GM18858 (cell line): Measurements from ENCODE around the gene CD4.

ENCODE experiments used
- ATAC-seq: cut with Tn5 transposase; IDR thresholded peaks from one replicate; pipeline ENCODE4 v1.9.1; 2021; ENCODE audit not compliant: unreplicated experiment

CD4 gene

DNA sequence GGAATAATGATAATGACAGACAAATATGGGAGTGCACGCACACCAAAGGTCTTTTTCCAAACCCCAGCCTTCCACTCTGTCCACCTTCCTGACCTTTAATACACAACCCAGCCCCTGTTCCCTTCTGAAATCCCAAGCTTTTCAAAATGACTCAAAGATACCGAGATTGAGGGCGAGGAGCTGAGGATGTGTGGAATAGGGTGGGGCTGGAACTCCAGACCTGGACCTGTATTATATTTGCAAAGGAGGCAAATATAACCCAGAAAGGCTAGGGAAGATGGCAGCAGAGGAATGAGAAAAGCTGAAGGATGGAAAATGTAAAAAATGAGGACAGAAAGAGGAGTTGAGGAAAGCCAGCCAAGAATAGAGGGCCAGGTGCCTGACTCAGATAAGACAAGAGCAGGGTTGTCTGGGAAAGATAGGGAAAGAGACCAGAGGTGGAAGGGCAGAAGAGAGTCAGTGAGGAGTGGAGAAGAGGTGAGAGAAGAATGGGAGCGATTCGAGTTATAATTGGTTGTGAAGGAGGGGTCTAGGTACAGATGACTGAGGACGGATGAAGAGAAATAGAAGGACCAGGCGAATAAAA, 24.2 kb upstream of the CD4 start:
- ATAC-seq: no peak

DNA sequence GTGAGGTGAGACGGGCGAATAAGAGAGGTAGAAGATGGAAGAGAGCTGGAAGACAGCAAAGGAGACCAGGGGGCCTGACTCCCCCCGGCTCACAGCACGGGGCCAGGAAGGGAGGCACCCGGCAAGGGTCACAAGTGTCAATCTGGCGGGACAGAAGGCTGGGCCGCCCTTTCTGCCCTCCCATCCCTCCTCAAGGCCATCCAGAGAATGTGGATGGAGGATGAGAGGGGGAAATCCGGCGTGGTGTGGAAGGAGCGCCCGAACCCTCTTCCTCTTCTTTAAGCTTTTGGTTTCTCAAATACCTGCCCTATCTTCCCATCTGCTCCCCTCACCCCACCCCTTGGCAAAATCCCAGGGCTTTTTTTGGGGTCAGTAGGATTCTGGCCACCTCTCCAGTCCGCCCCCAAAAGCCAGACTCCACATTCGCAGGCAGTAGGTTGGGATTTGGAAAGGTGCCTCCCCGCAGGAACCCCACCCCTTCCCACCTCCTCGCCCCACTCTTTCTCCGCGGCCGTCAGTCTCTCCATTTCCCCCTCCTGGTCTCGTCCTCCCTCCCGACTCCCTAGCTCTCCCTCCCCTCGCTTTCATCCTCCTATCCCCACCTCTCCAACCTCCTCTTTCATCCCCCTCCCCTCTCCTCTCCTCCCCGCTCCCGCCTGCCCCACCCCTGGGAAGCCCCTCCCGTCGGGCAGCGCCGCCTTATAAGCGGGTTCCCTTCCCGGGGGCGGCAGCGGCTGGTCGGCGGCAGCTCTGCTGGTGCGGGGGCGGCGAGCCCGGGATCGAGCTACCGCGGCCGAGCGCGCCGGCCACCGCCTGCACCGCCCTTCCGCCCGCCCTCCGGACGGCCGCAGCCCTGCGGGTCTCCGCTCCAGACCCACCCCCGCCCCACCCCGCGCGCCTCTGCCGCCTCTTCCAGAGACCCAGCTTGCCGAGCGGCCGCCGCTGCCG, 23.4 kb upstream of the CD4 start, which contains the start of gene PTMS:
PTMS (plus strand) TSS at position 730 of the 948 bp plus-strand sequence. CDS start 343 bp downstream, outside the sequence.
- ATAC-seq: no peak

- no peak for ATAC-seq
Observed at GRCh38 chr12:6766651-6767349, 22.5 kb upstream of the CD4 start.

- no peak for ATAC-seq
Observed at GRCh38 chr12:6767353-6768319, 21.7 kb upstream of the CD4 start.

- ATAC-seq: no peak
Observed at GRCh38 chr12:6768437-6768914, 20.9 kb upstream of the CD4 start.

- ATAC-seq: no peak
Observed at GRCh38 chr12:6768990-6769389, 20.3 kb upstream of the CD4 start.

DNA sequence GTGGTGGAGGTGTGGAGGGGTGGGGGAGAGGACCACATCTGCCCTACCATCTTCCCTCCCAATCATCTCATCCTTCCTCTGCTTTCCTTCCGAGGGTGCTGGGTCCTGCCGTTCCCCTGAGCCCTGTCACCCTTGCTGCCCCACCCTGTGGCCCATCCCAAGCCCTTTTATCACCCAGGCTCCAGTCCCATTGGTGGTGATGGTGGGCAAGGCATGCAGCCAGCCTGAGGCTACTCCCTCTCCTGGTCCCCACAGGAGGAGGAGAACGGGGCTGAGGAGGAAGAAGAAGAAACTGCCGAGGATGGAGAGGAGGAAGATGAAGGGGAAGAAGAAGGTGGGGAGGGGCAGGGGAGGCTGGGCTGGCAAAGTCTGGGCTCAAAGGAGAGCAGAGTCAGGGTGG, 19.7 kb upstream of the CD4 start:
- ATAC-seq: no peak

DNA sequence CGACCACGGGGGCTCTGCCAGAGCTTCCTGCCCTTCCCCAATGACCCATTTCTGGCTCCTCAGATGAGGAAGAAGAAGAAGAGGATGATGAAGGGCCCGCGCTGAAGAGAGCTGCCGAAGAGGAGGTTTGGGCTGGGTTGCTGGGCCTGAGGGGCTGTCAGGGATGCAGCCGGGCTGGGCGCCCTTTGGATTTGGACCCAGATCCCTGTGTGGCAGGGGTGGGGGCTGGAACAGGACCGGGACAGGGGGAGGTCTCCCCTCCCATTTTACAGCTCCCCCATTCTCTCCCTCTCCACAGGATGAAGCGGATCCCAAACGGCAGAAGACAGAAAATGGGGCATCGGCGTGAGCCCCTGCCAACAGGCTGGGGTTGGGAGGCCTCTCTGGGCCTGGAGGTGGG, 19.2 kb upstream of the CD4 start:
- no peak for ATAC-seq

GRCh38 chr12:6770600-6770999, 18.7 kb upstream of the CD4 start:
- ATAC-seq: no peak

- ATAC-seq: no peak
Observed at GRCh38 chr12:6771091-6771495, 18.2 kb upstream of the CD4 start.

GRCh38 chr12:6771509-6772330, 17.6 kb upstream of the CD4 start:
- no peak for ATAC-seq

DNA sequence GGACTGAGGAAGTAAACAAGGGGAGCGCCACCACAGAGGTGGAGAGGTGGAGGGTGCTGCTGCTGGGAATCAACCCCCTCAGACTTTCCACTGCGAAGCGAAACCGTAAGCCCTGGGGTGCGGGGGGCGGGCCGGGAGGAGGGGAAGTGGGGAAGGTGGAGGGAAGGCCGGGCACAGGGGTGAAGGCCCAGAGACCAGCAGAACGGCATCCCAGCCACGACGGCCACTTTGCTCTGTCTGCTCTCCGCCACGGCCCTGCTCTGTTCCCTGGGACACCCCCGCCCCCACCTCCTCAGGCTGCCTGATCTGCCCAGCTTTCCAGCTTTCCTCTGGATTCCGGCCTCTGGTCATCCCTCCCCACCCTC, 17.0 kb upstream of the CD4 start, which contains the start of gene LAG3:
LAG3 (plus strand) TSS at position 190 of the 365 bp plus-strand sequence. CDS start 333 bp downstream, outside the sequence.
- no peak for ATAC-seq

- ATAC-seq: no peak
Observed at GRCh38 chr12:6772726-6773589, 16.4 kb upstream of the CD4 start.

GRCh38 chr12:6773590-6774351, 15.6 kb upstream of the CD4 start:
- no peak for ATAC-seq

DNA sequence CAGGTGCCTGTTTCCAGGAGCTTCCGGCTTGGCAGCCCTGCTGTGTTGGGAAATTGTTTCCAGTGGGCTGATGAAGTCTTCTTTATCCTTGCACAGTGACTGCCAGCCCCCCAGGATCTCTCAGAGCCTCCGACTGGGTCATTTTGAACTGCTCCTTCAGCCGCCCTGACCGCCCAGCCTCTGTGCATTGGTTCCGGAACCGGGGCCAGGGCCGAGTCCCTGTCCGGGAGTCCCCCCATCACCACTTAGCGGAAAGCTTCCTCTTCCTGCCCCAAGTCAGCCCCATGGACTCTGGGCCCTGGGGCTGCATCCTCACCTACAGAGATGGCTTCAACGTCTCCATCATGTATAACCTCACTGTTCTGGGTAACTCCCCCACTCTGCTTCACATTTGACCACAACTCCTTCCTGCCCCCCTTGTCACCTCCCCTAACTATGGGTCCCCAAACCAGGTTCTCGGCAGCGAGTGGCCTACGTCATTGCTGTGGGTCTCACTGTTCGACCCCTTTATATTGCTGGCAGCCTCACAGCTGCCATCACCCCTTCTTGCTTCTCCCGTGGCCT, 14.7 kb upstream of the CD4 start:
- ATAC-seq: no peak

- ATAC-seq: no peak
Observed at GRCh38 chr12:6775185-6776174, 13.8 kb upstream of the CD4 start.
